GM04503 (cell line): ENCODE measurements around the gene DNASE1L3.

Experiments
- DNase-seq: peaks from one replicate; pipeline ENCODE4 v3.0.0-alpha.2; 2012; ENCODE audit warnings: low read depth

Gene DNASE1L3

GRCh38 chr3:58200121-58200709 is 10.6 kb downstream of the DNASE1L3 start:
- no peak for DNase-seq

- DNase-seq, result no peak
Observed at GRCh38 chr3:58198804-58199203, 12.0 kb downstream of the DNASE1L3 start.

GRCh38 chr3:58198362-58198761 is 12.4 kb downstream of the DNASE1L3 start:
- DNase-seq, result no peak

- DNase-seq, result no peak
Observed at GRCh38 chr3:58197588-58197987, 13.2 kb downstream of the DNASE1L3 start.

- no peak for DNase-seq
Observed at GRCh38 chr3:58193682-58194407, 16.9 kb downstream of the DNASE1L3 start.

- DNase-seq, result no peak
Observed at GRCh38 chr3:58192069-58192468, 18.7 kb downstream of the DNASE1L3 start.

GRCh38 chr3:58191361-58191991 is 19.3 kb downstream of the DNASE1L3 start:
- DNase-seq, result no peak

- DNase-seq, result no peak
Observed at GRCh38 chr3:58190882-58191281, 19.9 kb downstream of the DNASE1L3 start.

GRCh38 chr3:58190291-58190690 is 20.5 kb downstream of the DNASE1L3 start:
- DNase-seq, result no peak

GRCh38 chr3:58189691-58190090 is 21.1 kb downstream of the DNASE1L3 start:
- no peak for DNase-seq

GRCh38 chr3:58188921-58189451 is 21.8 kb downstream of the DNASE1L3 start:
- no peak for DNase-seq

- no peak for DNase-seq
Observed at GRCh38 chr3:58188173-58188564, 22.6 kb downstream of the DNASE1L3 start.

GRCh38 chr3:58184982-58185360 is 25.8 kb downstream of the DNASE1L3 start:
- no peak for DNase-seq

GRCh38 chr3:58184309-58184981 is 26.3 kb downstream of the DNASE1L3 start:
- DNase-seq, result no peak

- DNase-seq, result no peak
Observed at GRCh38 chr3:58183891-58184290, 26.9 kb downstream of the DNASE1L3 start.

- no peak for DNase-seq
Observed at GRCh38 chr3:58183221-58183620, 27.6 kb downstream of the DNASE1L3 start.

- no peak for DNase-seq
Observed at GRCh38 chr3:58180940-58181587, 29.7 kb downstream of the DNASE1L3 start.

- DNase-seq, result no peak
Observed at GRCh38 chr3:58180099-58180880, 30.5 kb downstream of the DNASE1L3 start.

- no peak for DNase-seq
Observed at GRCh38 chr3:58179235-58180098, 31.3 kb downstream of the DNASE1L3 start.

GRCh38 chr3:58178528-58179234 is 32.1 kb downstream of the DNASE1L3 start:
- DNase-seq, result no peak
